ENCODE data around the gene TUBE1. TPM values are rescaled to one million over a fixed set of nuclear protein-coding genes. Genes with fewer than 3 reads are reported as not detected.

Gene TUBE1
- total RNA-seq, 2 donors from 2014 or later, result 17.1 to 34.8 TPM

DNA sequence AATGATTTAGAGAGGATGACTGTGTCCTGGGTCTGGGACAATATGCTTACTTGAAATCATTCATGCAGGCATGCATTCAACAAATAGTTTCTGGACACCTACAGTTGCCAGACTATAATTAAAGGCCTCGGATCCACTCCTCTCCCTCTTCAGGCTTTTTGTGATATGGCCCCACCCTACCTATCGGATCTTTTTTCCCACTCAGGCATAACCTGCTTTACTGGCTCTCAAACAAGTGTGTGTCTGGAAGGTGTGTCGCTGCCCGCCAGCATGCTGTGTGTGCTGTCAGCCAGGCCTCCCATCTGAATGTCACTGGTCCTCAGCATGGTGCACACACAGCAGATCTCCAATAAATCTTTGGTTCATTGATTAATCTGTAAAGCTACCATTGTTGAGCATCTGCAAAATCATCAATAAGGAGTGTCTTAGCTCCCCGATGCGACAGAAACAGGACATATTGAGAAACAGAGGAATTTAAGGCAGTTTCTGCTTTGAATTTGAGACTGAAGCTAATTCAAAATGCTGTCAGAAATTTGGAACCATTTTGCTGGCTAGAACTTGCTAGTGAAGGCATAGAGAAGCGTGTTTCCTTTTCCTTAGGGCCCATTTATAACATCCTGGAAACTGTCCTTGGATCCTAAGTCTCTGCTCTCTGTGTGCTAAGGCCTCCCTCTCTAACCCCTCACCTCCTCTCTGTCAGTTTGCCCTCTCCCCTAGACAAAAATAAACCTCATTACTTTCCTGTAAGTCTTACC, 56.9 kb downstream of the TUBE1 start:
- ATAC-seq (no peak), DNase-seq (no peak)
- WGBS, 2 donors, result 74 to 77% methylated on average over 7 of the region's 7 CpGs
- H3K27ac ChIP-seq, result no peak overlapping the region
- no peaks in the 10 kb centered on the region for H3K9me3 ChIP-seq
- no peaks in the 10 kb centered on the region for H3K27me3 ChIP-seq
- H3K4me1 ChIP-seq, result peaks cover 8% of the 10 kb centered on the region
- intact Hi-C loops (cut with DNase I), result no loop called here
- H3K4me3 ChIP-seq, result no peak overlapping the region
- no peaks in the 10 kb centered on the region for H3K36me3 ChIP-seq (replicated peaks in 1 of 2; ENCODE audit: insufficient read depth in 1 of 2, low read depth in 2 of 2)
- TF ChIP-seq POLR2A (IDR thresholded peaks at IDR 0.05), result no peak
- TF ChIP-seq, protein P1, sequence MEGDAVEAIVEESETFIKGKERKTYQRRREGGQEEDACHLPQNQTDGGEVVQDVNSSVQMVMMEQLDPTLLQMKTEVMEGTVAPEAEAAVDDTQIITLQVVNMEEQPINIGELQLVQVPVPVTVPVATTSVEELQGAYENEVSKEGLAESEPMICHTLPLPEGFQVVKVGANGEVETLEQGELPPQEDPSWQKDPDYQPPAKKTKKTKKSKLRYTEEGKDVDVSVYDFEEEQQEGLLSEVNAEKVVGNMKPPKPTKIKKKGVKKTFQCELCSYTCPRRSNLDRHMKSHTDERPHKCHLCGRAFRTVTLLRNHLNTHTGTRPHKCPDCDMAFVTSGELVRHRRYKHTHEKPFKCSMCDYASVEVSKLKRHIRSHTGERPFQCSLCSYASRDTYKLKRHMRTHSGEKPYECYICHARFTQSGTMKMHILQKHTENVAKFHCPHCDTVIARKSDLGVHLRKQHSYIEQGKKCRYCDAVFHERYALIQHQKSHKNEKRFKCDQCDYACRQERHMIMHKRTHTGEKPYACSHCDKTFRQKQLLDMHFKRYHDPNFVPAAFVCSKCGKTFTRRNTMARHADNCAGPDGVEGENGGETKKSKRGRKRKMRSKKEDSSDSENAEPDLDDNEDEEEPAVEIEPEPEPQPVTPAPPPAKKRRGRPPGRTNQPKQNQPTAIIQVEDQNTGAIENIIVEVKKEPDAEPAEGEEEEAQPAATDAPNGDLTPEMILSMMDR (IDR thresholded peaks at IDR 0.05), result no peak

DNA sequence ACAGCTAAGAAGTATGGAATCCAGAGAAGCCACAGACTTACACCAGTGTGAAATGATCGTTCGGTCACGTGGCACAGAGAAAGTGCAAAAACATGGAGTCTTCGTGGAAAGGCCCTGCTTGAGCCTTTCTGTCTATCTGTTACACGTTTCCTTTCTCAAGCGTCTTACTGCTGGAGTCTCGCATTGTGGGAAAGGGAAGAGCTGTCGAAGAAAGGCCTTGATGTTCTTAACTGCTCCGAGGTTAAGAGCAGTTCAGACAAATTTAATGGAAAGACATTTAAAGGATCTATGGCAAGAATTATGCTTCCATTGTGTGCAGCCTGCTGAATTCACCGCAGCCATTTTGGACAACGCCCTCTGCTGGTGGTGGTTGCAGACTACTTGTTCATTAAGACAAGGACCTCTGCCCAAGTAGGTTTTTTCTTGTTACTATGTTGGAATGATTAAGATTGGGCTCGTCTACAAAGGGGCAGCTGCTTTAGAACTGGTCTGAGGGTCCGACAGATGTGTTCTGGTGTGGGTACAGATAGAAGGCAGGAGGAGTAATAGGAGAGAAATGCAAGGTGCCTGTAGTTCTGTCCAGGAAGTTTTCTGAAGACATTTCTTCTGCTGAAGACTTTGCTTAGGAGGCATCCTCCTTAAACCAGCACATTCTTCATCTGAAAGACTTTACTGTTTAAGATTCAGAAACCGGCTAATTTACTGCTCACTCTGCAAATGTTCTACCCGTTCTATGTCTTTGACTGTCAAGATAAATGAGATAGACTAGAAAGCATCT, 58.0 kb downstream of the TUBE1 start:
- intact Hi-C loops (cut with DNase I), result no loop called here

GRCh38 chr6:112027942-112028674, 59.2 kb downstream of the TUBE1 start:
- WGBS, 2 donors, result 81 to 86% methylated on average over 3 of the region's 3 CpGs
- Histone ChIP-seq H3K27me3 (no peaks in the 10 kb centered on the region), H3K4me1 (peaks cover 8% of the 10 kb centered on the region), H3K36me3 (replicated peaks in 1 of 2; ENCODE audit: insufficient read depth in 1 of 2, low read depth in 2 of 2) (no peaks in the 10 kb centered on the region), H3K4me3 (no peak overlapping the region), H3K27ac (no peak overlapping the region), H3K9me3 (no peaks in the 10 kb centered on the region)
- no peak for DNase-seq
- ATAC-seq, result no peak
- TF ChIP-seq POLR2A (IDR thresholded peaks at IDR 0.05), result no peak
- TF ChIP-seq, protein P1 (IDR thresholded peaks at IDR 0.05), result no peak
- intact Hi-C loops (cut with DNase I), result no loop called here

More for the DNA sequence above, 58.0 kb downstream of the TUBE1 start:
- H3K4me1 ChIP-seq, result peaks cover 8% of the 10 kb centered on the region
- TF ChIP-seq, protein P1 (IDR thresholded peaks at IDR 0.05), result peak; percentile 44 to 59 (median 53)
- TF ChIP-seq POLR2A (IDR thresholded peaks at IDR 0.05), result no peak
- no peaks in the 10 kb centered on the region for H3K9me3 ChIP-seq
- H3K36me3 ChIP-seq (replicated peaks in 1 of 2; ENCODE audit: insufficient read depth in 1 of 2, low read depth in 2 of 2), result no peaks in the 10 kb centered on the region
- no peaks in the 10 kb centered on the region for H3K27me3 ChIP-seq
- DNase-seq (peak; percentile 58 to 79 (median 70)), ATAC-seq (peak; percentile 63)
- WGBS, 2 donors, result 58 to 60% methylated on average over 15 of the region's 15 CpGs
- no peak overlapping the region for H3K27ac ChIP-seq
- H3K4me3 ChIP-seq, result no peak overlapping the region

DNA sequence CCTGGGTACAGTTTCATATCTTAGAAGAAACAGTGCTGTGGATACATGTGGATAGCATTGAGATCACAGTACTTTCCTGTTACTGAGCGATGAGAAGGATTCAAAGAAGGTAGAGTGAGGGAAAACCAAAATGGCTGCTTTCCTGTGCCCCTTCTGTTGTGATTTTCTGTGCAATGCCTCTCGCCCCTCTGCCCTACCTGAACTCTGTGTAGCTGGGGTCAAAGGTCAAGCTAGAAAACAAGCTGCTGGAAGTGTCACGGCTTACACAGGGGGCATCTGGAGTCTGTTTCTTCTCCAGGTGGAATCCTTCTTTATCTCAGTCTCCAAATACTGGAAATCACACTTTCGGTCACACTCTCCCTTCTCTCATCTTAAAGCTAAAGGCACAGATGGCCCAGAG, 60.3 kb downstream of the TUBE1 start:
- H3K36me3 ChIP-seq (replicated peaks in 1 of 2; ENCODE audit: insufficient read depth in 1 of 2, low read depth in 2 of 2), result no peaks in the 10 kb centered on the region
- no peak for ATAC-seq
- no peaks in the 10 kb centered on the region for H3K9me3 ChIP-seq
- peaks cover 6% of the 10 kb centered on the region for H3K4me1 ChIP-seq
- no peak for TF ChIP-seq POLR2A (IDR thresholded peaks at IDR 0.05)
- 81 to 93% methylated on average over 4 of the region's 4 CpGs for WGBS, 2 donors
- H3K4me3 ChIP-seq, result no peak overlapping the region
- DNase-seq, result no peak
- intact Hi-C loops (cut with DNase I), result no loop called here
- no peaks in the 10 kb centered on the region for H3K27me3 ChIP-seq
- no peak overlapping the region for H3K27ac ChIP-seq

GRCh38 chr6:112024464-112024863, 62.8 kb downstream of the TUBE1 start:
- no peak for ATAC-seq
- intact Hi-C loops (cut with DNase I), result no loop called here

More at GRCh38 chr6:112024464-112024863, 62.8 kb downstream of the TUBE1 start:
- Histone ChIP-seq H3K4me3 (no peak overlapping the region), H3K36me3 (replicated peaks in 1 of 2; ENCODE audit: insufficient read depth in 1 of 2, low read depth in 2 of 2) (no peaks in the 10 kb centered on the region), H3K4me1 (peaks cover 8% of the 10 kb centered on the region), H3K9me3 (no peaks in the 10 kb centered on the region), H3K27me3 (no peaks in the 10 kb centered on the region), H3K27ac (no peak overlapping the region)
- no peak for DNase-seq
- WGBS, 2 donors, result 89 to 93% methylated on average over 4 of the region's 4 CpGs
- TF ChIP-seq, protein P1 (IDR thresholded peaks at IDR 0.05), result no peak
- TF ChIP-seq POLR2A (IDR thresholded peaks at IDR 0.05), result no peak

Measured in body of pancreas (tissue), 4 donors.